ENCODE data around the gene MRTFB. TPM values are rescaled to one million over a fixed set of nuclear protein-coding genes. Genes with fewer than 3 reads are reported as not detected.
A peak's percentile ranks its signal among the peaks of the same experiment; 100 is the strongest.

Gene MRTFB
- total and polyA plus RNA-seq, 2 donors (not counting 1 experiment from before 2014, with no cell fraction given), result 8.8 to 9.8 TPM

GRCh38 chr16:14148569-14148968 is 77.5 kb downstream of the MRTFB start:
- Histone ChIP-seq H3K9ac (ENCODE audit: insufficient read depth, low read length) (no peak overlapping the region), H4K20me1 (ENCODE audit: control insufficient read depth, extremely low read depth, insufficient read depth, low read length) (no peaks in the 10 kb centered on the region), H3K27ac (ENCODE audit: insufficient read depth, low read length) (no peak overlapping the region), H3K4me3 (replicated peaks in 1 of 4; ENCODE audit: control extremely low read depth in 1 of 4, insufficient read depth in 1 of 4, low read depth in 3 of 4, low read length in 4 of 4) (no peak overlapping the region), H3K4me2 (ENCODE audit: extremely low read depth, insufficient read depth, low read length) (no peak overlapping the region), H3K27me3 (ENCODE audit: control insufficient read depth, insufficient read depth, low read length) (no peaks in the 10 kb centered on the region), H3K79me2 (ENCODE audit: control insufficient read depth, insufficient read depth, low read length) (no peaks in the 10 kb centered on the region), H3K4me1 (ENCODE audit: control insufficient read depth, extremely low read depth, insufficient read depth, low read length) (no peaks in the 10 kb centered on the region), H3K36me3 (ENCODE audit: control insufficient read depth, insufficient read depth, low read length) (no peaks in the 10 kb centered on the region), H3K9me3 (ENCODE audit: control insufficient read depth, insufficient read depth, low read depth, low read length) (no peaks in the 10 kb centered on the region), H2AFZ (ENCODE audit: low read length) (no peak overlapping the region)
- TF ChIP-seq EZH2 (IDR thresholded peaks at IDR 0.05; ENCODE audit: low read length, missing control alignments), result no peak
- TF ChIP-seq, protein P1, sequence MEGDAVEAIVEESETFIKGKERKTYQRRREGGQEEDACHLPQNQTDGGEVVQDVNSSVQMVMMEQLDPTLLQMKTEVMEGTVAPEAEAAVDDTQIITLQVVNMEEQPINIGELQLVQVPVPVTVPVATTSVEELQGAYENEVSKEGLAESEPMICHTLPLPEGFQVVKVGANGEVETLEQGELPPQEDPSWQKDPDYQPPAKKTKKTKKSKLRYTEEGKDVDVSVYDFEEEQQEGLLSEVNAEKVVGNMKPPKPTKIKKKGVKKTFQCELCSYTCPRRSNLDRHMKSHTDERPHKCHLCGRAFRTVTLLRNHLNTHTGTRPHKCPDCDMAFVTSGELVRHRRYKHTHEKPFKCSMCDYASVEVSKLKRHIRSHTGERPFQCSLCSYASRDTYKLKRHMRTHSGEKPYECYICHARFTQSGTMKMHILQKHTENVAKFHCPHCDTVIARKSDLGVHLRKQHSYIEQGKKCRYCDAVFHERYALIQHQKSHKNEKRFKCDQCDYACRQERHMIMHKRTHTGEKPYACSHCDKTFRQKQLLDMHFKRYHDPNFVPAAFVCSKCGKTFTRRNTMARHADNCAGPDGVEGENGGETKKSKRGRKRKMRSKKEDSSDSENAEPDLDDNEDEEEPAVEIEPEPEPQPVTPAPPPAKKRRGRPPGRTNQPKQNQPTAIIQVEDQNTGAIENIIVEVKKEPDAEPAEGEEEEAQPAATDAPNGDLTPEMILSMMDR (conservative IDR thresholded peaks at IDR 0.05 in 1 of 2, IDR thresholded peaks at IDR 0.05 in 1 of 2; ENCODE audit: low read depth in 1 of 2, low read length in 2 of 2), result no peak
- DNase-seq (ENCODE audit: low read depth in 2 of 2), result peak in 1 of 2 donors; percentile 58

DNA sequence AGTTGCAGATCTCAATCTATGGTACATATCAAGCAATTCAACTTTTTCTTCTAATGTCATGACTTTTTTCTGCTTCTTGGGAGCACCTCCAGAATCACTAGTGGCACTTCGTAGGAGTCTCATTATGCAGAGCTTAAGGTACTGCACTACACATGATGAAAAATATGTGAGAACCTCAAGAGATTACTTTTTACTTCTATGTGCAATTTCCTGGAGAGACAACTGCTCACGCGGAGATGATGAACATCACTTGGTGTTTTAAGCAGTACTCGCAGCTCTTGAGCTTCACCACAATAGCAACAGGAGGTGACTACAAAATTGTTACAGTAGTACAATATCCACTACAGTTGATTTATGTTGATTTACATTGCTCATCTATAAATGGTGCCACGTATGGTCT is 79.7 kb downstream of the MRTFB start:
- Histone ChIP-seq H3K79me2 (ENCODE audit: control insufficient read depth, insufficient read depth, low read length) (no peaks in the 10 kb centered on the region), H3K9ac (ENCODE audit: insufficient read depth, low read length) (no peak overlapping the region), H3K27me3 (ENCODE audit: control insufficient read depth, insufficient read depth, low read length) (no peaks in the 10 kb centered on the region), H2AFZ (ENCODE audit: low read length) (no peak overlapping the region), H3K9me3 (ENCODE audit: control insufficient read depth, insufficient read depth, low read depth, low read length) (no peaks in the 10 kb centered on the region), H3K4me3 (replicated peaks in 1 of 4; ENCODE audit: control extremely low read depth in 1 of 4, insufficient read depth in 1 of 4, low read depth in 3 of 4, low read length in 4 of 4) (no peak overlapping the region), H4K20me1 (ENCODE audit: control insufficient read depth, extremely low read depth, insufficient read depth, low read length) (no peaks in the 10 kb centered on the region), H3K27ac (ENCODE audit: insufficient read depth, low read length) (no peak overlapping the region), H3K36me3 (ENCODE audit: control insufficient read depth, insufficient read depth, low read length) (no peaks in the 10 kb centered on the region), H3K4me2 (ENCODE audit: extremely low read depth, insufficient read depth, low read length) (no peak overlapping the region), H3K4me1 (ENCODE audit: control insufficient read depth, extremely low read depth, insufficient read depth, low read length) (no peaks in the 10 kb centered on the region)
- no peak for DNase-seq (ENCODE audit: low read depth in 2 of 2)
- TF ChIP-seq, protein P1 (conservative IDR thresholded peaks at IDR 0.05 in 1 of 2, IDR thresholded peaks at IDR 0.05 in 1 of 2; ENCODE audit: low read depth in 1 of 2, low read length in 2 of 2), result no peak
- no peak for TF ChIP-seq EZH2 (IDR thresholded peaks at IDR 0.05; ENCODE audit: low read length, missing control alignments)

DNA sequence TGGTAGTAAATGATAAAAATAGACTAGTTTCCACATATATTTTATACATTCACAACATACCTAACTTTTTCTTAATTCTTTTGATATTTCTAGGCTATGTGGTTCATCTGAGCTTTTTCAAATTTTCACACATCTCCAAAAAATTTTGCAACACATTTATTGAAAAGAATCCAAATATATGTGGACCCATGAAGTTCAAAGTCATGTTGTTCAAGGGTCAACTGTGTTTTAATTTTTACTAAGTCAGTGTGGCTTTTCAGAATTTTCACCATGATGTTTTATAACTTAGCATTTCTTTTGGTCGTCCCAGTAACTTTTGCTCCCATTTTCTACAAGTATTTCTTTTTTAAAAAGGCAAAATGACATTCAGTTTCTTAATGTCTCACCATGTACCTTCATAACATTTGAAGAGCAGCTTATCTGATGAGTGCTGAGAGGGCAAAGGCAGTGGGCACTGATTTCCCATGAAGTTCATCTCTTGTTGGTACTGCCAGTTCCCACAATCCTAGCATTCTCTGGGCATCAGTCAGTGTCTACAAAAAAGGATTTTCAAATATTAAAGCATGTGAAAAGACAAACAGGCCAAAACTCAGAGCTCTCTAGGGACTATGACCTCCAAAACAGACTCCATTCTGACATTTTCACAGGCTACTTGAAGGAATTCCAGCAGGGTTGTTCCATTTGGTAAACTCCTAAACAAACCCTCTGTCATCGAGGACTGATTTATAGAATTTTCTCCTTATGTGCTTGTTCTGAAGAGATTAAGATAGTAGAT is 80.3 kb downstream of the MRTFB start:
- Histone ChIP-seq H3K27ac (ENCODE audit: insufficient read depth, low read length) (peak overlapping the region; percentile 20), H3K9ac (ENCODE audit: insufficient read depth, low read length) (no peak overlapping the region), H3K4me3 (replicated peaks in 1 of 4; ENCODE audit: control extremely low read depth in 1 of 4, insufficient read depth in 1 of 4, low read depth in 3 of 4, low read length in 4 of 4) (no peak overlapping the region), H3K79me2 (ENCODE audit: control insufficient read depth, insufficient read depth, low read length) (no peaks in the 10 kb centered on the region), H3K4me2 (ENCODE audit: extremely low read depth, insufficient read depth, low read length) (no peak overlapping the region), H4K20me1 (ENCODE audit: control insufficient read depth, extremely low read depth, insufficient read depth, low read length) (no peaks in the 10 kb centered on the region), H2AFZ (ENCODE audit: low read length) (no peak overlapping the region), H3K27me3 (ENCODE audit: control insufficient read depth, insufficient read depth, low read length) (no peaks in the 10 kb centered on the region), H3K36me3 (ENCODE audit: control insufficient read depth, insufficient read depth, low read length) (no peaks in the 10 kb centered on the region), H3K4me1 (ENCODE audit: control insufficient read depth, extremely low read depth, insufficient read depth, low read length) (no peaks in the 10 kb centered on the region), H3K9me3 (ENCODE audit: control insufficient read depth, insufficient read depth, low read depth, low read length) (no peaks in the 10 kb centered on the region)
- DNase-seq (ENCODE audit: low read depth in 2 of 2), result peak in 1 of 2 donors; percentile 14
- TF ChIP-seq, protein P1 (conservative IDR thresholded peaks at IDR 0.05 in 1 of 2, IDR thresholded peaks at IDR 0.05 in 1 of 2; ENCODE audit: low read depth in 1 of 2, low read length in 2 of 2), result no peak
- no peak for TF ChIP-seq EZH2 (IDR thresholded peaks at IDR 0.05; ENCODE audit: low read length, missing control alignments)

Data from fibroblast of lung (primary cell).